Colon (tissue), 2 donors: ENCODE data around the gene MUC21.

Source experiments
- FAIRE-seq: peaks from 2 replicates; lab custom pipeline; 2012; peaks lifted over from hg19 to GRCh38; lab: Jason Lieb, UNC
- donor health status: control.
- donor health status: control.

Gene MUC21

DNA sequence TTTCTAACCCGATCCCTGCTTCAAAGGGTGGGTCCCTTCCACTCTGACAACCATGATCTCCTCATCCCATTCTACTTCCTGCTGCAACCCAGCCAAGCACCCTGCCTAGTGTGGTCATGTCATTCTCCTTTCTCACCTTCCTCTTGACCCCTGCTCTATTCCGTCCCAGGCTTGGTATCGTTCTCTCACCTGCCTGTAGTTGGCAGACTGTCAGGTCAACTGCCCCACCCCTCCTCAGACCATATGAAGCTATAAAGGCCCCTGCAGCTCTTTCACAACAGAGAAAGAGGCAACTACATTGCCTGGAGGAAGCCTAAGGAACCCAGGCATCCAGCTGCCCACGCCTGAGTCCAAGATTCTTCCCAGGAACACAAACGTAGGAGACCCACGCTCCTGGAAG, at the start of gene MUC21:
TSS of gene MUC21 (plus strand) at position 280 of the 400 bp plus-strand sequence. CDS start 241 bp downstream, outside the sequence.
- FAIRE-seq, result no peak

DNA sequence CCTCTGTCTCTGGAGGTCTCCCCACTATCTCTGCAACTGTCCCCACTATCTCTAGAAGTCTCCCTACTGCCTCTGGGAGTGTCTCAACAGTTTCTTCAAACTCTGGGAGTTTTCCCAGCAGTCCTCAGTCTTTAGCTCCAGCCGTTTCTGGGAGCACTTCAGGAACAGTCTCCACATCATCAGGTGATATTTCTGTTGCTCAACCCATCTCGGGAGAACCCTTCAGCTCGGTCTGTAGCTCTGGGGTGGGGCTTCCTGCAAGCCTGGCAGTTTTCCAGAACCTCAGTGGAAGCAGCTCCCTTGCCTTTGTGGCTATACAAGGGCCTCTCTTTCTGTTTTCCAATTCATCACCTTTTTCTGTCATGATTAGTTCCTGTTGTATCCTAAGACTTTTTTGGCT, 48.5 kb upstream of the MUC21 start:
- FAIRE-seq, result no peak

DNA sequence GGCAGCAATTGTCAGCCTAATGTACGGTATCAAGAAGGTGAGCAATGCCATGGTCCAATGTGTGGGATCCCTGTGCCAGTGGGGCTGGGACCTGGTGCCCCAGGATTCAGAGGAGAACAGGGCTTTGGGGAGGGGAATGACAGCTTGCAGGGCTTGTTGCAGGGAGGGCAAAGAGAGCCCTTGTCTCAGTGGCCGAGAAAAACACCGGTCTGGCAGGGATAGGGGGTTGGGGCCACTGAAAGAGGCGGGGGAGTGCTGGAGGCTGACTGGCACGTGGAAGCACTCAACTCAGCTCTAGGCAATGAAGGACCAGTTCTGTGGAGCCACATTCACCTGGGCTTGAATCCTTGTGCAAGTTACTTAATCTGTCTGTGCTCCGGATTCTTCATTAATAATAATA, 46.3 kb upstream of the MUC21 start:
- FAIRE-seq, result no peak

- FAIRE-seq, result no peak
These were observed 44.8 kb upstream of the MUC21 start for GRCh38 chr6:30938730-30939129.

GRCh38 chr6:30939473-30939872, 44.0 kb upstream of the MUC21 start:
- FAIRE-seq, result no peak

GRCh38 chr6:30940361-30940986, 43.0 kb upstream of the MUC21 start, which contains the start of gene MUCL3:
MUCL3 (plus strand) TSS chr6:30940973; CDS start chr6:30941000, 27 bp downstream.
- FAIRE-seq, result no peak

DNA sequence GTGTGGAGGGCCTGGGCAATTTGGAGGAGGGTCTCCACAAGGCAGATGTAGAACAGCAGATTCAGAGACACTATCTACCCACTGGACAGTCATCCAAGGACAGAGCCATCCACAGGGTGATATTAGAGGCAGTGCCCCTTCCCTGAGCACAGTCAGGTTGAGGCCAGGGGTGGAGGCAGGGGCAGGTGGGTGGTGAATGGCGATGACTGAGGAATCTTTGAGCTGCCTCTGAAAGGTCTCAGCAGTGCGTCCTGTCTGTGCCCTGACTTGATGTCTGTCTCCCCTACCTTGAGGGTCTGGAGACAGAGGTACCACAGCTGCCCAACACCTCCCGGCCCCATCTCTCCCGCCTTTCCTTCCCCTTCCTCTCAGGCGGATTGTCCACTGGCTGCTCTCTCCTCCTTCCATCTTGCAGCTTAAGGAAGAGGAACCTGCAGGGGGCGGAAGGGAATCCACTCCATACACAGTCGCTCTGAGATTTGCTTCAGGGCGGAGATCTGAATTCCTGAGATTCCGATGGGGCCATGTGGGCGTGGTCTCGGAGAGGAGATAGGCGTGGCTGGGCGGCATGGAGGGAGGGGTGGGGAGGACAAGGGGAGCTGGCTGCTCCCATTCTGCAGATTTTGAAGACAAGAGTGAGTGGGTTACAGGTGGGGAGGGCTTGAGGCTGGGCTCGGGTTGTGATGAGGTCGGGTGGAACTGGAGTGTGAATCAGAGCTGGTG, 41.0 kb upstream of the MUC21 start:
- FAIRE-seq, result no peak

- no peak for FAIRE-seq
These were observed 39.5 kb upstream of the MUC21 start for GRCh38 chr6:30944051-30944450.

DNA sequence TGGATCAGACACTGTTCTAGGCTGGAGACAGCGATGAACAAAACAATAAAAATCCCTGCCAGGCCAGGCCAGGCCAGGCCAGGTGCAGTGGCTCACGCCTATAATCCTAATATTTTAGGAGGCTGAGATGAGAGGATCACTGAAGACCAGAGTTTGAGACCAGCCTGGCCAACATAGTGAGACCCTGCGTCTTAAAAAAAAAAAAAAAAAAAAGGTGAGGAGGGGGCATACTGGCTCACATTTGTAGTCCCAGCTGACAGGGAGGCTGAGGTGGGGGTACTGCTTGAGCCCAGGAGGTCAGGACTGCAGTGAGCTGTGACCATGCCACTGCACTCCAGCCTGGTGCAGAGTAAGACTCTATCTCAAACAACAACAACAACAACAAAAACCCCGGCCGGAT, 38.2 kb upstream of the MUC21 start:
- FAIRE-seq, result no peak

DNA sequence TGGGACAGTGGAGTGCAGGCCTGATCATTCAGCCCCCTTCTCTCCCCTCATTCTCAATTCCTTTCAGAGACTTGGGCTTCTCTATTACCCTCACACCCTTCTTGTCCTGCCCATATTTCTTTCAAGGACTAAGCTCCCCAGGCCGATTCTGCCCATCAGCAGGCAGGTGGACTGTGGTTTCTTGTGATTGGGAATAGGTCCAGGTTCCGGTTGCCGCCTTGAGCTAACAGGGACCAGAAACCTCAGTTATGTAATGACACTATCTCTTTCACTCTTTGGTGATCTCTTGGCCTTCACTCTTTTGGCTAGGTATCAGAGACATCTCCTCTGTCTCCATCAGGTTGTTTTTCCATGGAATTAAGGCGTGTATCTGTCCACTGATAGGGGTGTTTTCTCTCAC, 36.3 kb upstream of the MUC21 start:
- FAIRE-seq, result no peak

- FAIRE-seq, result no peak
These were observed 34.7 kb upstream of the MUC21 start for GRCh38 chr6:30948811-30949210.

DNA sequence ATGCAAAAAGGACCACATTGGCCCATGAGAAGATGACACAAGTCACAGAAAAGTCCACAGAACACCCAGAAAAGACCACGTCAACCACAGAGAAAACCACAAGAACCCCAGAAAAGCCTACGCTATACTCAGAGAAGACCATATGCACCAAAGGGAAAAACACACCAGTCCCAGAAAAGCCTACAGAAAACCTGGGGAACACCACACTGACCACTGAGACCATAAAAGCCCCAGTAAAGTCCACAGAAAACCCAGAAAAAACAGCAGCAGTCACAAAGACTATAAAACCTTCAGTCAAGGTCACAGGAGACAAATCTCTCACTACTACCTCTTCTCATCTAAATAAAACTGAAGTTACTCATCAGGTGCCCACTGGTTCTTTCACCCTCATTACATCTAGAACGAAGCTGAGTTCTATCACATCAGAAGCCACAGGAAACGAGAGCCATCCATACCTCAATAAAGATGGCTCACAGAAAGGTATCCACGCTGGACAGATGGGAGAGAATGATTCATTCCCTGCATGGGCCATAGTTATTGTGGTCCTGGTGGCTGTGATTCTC, 31.5 kb upstream of the MUC21 start:
- no peak for FAIRE-seq

- no peak for FAIRE-seq
These were observed 28.7 kb upstream of the MUC21 start for GRCh38 chr6:30954631-30955366.

DNA sequence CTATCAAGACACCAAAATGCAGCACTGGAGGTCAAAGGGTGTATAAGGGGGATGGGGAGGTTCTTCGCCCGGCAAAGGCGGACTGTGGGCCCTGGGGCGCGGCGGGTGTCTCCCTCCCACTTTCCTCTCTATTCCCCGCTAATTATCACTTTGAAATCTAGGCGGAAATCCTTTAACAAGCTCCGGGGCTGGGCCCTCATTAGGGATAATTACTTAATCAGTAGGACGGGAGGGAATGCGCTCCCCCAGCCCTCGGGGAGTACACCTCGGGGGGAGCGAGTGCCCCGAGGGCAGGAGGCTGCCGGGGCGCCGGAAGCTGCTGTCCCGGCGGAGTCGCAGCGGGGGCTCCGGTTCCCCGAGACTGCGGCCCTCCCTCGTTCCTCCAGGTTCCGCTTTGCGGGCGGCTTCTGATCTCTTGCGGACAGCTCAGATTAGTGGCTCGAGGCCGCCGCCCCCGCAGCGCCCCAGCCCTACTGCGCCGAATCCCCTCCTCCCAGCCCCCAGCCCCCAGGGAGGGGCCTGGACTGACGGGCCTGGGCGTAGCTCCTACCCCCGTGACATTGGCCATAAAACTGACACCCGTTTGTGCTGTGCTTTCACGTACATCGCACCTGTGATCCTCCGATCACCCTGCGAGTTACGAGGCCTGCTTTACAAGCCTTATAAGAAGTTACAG, 28.0 kb upstream of the MUC21 start:
- no peak for FAIRE-seq

- FAIRE-seq, result no peak
These were observed 25.8 kb upstream of the MUC21 start for GRCh38 chr6:30957716-30958115.

GRCh38 chr6:30960907-30961673, 22.4 kb upstream of the MUC21 start:
- no peak for FAIRE-seq

DNA sequence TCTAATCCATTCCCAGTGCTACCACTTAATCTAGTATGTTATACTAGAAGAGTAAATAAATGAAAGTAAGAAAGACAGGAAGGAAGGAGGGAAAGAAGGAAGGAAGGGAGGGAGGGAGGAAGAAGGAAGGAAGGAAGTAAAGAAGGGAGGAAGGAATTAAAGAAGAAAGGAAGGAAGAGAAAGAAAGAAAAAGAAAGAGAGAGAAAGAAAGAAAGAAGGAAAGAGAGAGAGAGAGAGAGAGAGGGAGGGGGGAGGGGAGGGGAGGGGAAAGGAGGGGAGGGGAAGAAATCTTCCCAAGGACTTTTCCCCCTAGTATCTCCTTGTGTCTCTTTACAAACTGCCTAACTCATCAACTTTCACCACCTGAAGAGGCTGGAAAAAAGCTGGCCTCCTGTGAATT, 20.8 kb upstream of the MUC21 start:
- no peak for FAIRE-seq

DNA sequence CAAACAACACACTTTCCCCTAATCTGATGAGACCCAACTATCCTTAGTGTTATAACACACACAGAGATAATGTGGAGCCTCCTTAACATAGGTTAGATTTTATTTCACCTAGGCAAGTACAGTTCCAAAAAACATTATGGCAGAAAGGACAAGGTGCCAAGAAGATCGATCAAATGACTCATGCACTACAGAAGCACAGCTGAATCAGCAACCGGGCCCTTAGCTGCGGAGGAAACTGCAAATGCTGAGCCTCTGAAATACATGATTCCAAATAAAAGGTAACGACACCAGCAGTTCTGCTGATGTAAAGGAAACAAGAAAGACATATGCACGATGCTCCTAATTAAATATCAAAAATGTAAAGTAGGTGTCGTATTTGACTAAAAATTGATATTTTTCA, 19.9 kb upstream of the MUC21 start:
- no peak for FAIRE-seq

DNA sequence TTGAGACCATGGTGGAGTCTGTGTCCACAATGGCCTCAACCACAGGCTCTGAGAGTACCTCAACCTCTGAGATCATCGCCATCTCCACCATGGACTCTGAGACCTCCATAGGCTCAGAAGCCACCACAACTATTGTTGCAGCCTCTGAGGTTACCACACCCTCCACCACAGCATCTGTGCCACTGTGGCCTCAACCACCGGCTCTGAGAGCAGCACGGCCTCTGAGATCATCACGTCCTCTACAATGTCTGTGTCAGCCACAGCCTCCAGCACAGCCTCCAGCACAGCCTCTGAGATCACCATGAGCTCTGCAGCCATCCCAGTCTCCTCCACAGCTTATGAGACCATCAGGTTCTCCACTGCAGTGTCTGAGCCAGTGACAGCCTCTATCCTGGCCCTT, 19.4 kb upstream of the MUC21 start:
- FAIRE-seq, result no peak

- no peak for FAIRE-seq
These were observed 18.3 kb upstream of the MUC21 start for GRCh38 chr6:30965140-30965601.

DNA sequence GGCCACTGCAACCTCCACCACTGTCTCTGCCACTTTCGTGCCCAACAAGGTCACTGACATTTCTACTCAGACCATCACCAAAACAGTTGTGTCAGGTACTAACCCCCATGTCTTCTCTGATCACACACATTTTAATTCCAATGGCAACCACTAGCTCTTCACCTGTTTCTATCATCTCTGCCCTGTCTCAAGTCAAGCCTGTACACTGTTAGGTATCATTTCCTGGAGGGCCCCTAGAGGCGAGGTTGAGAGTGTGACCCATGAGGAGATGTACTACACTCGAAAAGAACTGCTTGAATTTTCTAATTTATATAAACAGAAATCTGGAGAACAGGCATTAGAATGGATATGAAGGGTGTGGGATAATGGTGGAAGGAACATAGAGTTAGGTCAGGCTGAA, 17.4 kb upstream of the MUC21 start:
- FAIRE-seq, result no peak
